GM10266 (cell line): Measurements from ENCODE around the gene PARP11.

Experiments used
- DNase-seq: peaks from one replicate; pipeline ENCODE4 v3.0.0; 2012; ENCODE audit errors: extremely low spot score
- CTCF ChIP-seq: IDR thresholded peaks from 2 replicates; pipeline ENCODE4 v1.5.1; 2012; ENCODE audit warnings: mild to moderate bottlenecking, low read depth; ENCODE audit not compliant: control insufficient read depth, insufficient read depth; ENCODE audit errors: missing control alignments

Gene PARP11

GRCh38 chr12:3821441-3821840 is 51.8 kb downstream of the PARP11 start:
- no peak for TF ChIP-seq CTCF

GRCh38 chr12:3820122-3820521 is 53.1 kb downstream of the PARP11 start:
- no peak for TF ChIP-seq CTCF
- no peak for DNase-seq

More at GRCh38 chr12:3821441-3821840, 51.8 kb downstream of the PARP11 start:
- no peak for DNase-seq

- TF ChIP-seq CTCF: no peak
- no peak for DNase-seq
Observed at GRCh38 chr12:3816266-3816665, 56.9 kb downstream of the PARP11 start.

- no peak for TF ChIP-seq CTCF
- no peak for DNase-seq
Observed at GRCh38 chr12:3815094-3815766, 58.0 kb downstream of the PARP11 start.

- DNase-seq: no peak
- TF ChIP-seq CTCF: no peak
Observed at GRCh38 chr12:3810540-3810939, 62.7 kb downstream of the PARP11 start.

GRCh38 chr12:3810016-3810370 is 63.2 kb downstream of the PARP11 start:
- no peak for DNase-seq
- no peak for TF ChIP-seq CTCF

GRCh38 chr12:3809357-3810015 is 63.7 kb downstream of the PARP11 start:
- no peak for DNase-seq
- no peak for TF ChIP-seq CTCF
